ENCODE data around the gene DCUN1D3. TPM values are rescaled to one million over a fixed set of nuclear protein-coding genes. Genes with fewer than 3 reads are reported as not detected.

DCUN1D3 gene
- total and polyA plus RNA-seq, 2 donors (not counting 3 experiments of a cell fraction or from before 2014, with no cell fraction given): 10.4 to 35.0 TPM

- Histone ChIP-seq H3K9me3 (replicated peaks; ENCODE audit: control insufficient read depth, insufficient read depth, low read length) (no peaks in the 10 kb centered on the region), H3K4me3 (replicated peaks in 1 of 3; ENCODE audit: insufficient read depth in 1 of 3, low read depth in 1 of 3, low read length in 3 of 3) (no peak overlapping the region), H3K4me1 (ENCODE audit: control insufficient read depth, extremely low read depth, insufficient read depth, low read length) (peaks cover 6% of the 10 kb centered on the region), H3K36me3 (ENCODE audit: control insufficient read depth in 2 of 2, extremely low read depth in 1 of 2, insufficient read depth in 2 of 2, low read length in 2 of 2) (peaks cover 0 to 3% of the 10 kb centered on the region in 2 experiments), H2AFZ (ENCODE audit: low read depth, low read length) (no peak overlapping the region), H3K27ac (ENCODE audit: insufficient read depth, low read depth, low read length) (no peak overlapping the region), H3K79me2 (ENCODE audit: control insufficient read depth, insufficient read depth, low read length) (no peaks in the 10 kb centered on the region), H3K9me1 (replicated peaks; ENCODE audit: control insufficient read depth, extremely low read depth, insufficient read depth, low read length) (no peaks in the 10 kb centered on the region), H3K9ac (replicated peaks; ENCODE audit: extremely low read depth, insufficient read depth, low read length) (no peak overlapping the region), H3K27me3 (ENCODE audit: control insufficient read depth in 2 of 2, insufficient read depth in 2 of 2, low read length in 2 of 2) (no peaks in the 10 kb centered on the region), H3K4me2 (ENCODE audit: insufficient read depth, low read length) (no peak overlapping the region), H4K20me1 (replicated peaks; ENCODE audit: control insufficient read depth, extremely low read depth, insufficient read depth, low read length) (no peaks in the 10 kb centered on the region)
- FAIRE-seq (no peak), DNase-seq (ENCODE audit: low read depth, low spot score) (no peak)
- TF ChIP-seq MYC (IDR thresholded peaks at IDR 0.05; ENCODE audit: low read depth, low read length) (no peak), GATA2 (IDR thresholded peaks at IDR 0.05; ENCODE audit: insufficient read depth, insufficient read length, low read depth, low read length) (no peak), FOS (IDR thresholded peaks at IDR 0.05; ENCODE audit: borderline replicate concordance, insufficient read depth, low read length) (no peak), POLR2A (IDR thresholded peaks at IDR 0.05; ENCODE audit: low read depth, low read length) (no peak), POLR2AphosphoS5 (IDR thresholded peaks at IDR 0.05; ENCODE audit: insufficient read depth, low read depth, low read length) (no peak), CTCF (IDR thresholded peaks at IDR 0.05; ENCODE audit: extremely low read depth in 1 of 2, insufficient read depth in 1 of 2, low read depth in 1 of 2, low read length in 2 of 2) (no peak), JUN (IDR thresholded peaks at IDR 0.05; ENCODE audit: borderline replicate concordance, insufficient read depth, insufficient read length, low read depth) (no peak), EZH2 (IDR thresholded peaks at IDR 0.05; ENCODE audit: borderline replicate concordance, low read depth, low read length, severe bottlenecking) (no peak)
- TF ChIP-seq, protein P1, sequence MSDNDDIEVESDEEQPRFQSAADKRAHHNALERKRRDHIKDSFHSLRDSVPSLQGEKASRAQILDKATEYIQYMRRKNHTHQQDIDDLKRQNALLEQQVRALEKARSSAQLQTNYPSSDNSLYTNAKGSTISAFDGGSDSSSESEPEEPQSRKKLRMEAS (IDR thresholded peaks at IDR 0.05; ENCODE audit: insufficient read depth, insufficient read length): no peak
- dilution Hi-C loops (cut with MboI; ENCODE audit: extremely low pct_ligation_motif_present, low sequenced_read_pairs) (no loop called here), intact Hi-C loops (cut with micrococcal nuclease) (no loop called here)
- BruUV-seq (replicated peaks): no TSS peak
- ChIA-PET POLR2A (no interaction called here), CTCF (interaction anchor here (0.7 to 1.4 kb wide), 5 partner anchors 27 to 457 kb away, joined by 3 read pairs; partner anchors contain the start of genes ERI2 and REXO5)
Measured at GRCh38 chr16:20844054-20844453, 56.1 kb downstream of the DCUN1D3 start.

Data from endothelial cell of umbilical vein (primary cell).